WI38 (cell line): Measurements from ENCODE around the gene PNPT1.
"Not testable (repeated sequence)": the region's sequence is repeated elsewhere in the genome, so short reads cannot be mapped to it uniquely, and the experiment has no call there.

Experiments used
- H3K4me3 ChIP-seq: 2 replicates; pipeline ENCODE4 v1.5.1; 2011; ENCODE audit warnings: low read depth, mild to moderate bottlenecking, control low read depth, low read length
- TF ChIP-seq, protein P1 (sequence below): IDR thresholded peaks from 2 replicates; pipeline ENCODE4 v1.5.1; 2012; ENCODE audit warnings: low read depth, mild to moderate bottlenecking, control low read depth, low read length

Gene PNPT1

GRCh38 chr2:55609193-55609794 is 84.3 kb downstream of the PNPT1 start:
- TF ChIP-seq, protein P1, sequence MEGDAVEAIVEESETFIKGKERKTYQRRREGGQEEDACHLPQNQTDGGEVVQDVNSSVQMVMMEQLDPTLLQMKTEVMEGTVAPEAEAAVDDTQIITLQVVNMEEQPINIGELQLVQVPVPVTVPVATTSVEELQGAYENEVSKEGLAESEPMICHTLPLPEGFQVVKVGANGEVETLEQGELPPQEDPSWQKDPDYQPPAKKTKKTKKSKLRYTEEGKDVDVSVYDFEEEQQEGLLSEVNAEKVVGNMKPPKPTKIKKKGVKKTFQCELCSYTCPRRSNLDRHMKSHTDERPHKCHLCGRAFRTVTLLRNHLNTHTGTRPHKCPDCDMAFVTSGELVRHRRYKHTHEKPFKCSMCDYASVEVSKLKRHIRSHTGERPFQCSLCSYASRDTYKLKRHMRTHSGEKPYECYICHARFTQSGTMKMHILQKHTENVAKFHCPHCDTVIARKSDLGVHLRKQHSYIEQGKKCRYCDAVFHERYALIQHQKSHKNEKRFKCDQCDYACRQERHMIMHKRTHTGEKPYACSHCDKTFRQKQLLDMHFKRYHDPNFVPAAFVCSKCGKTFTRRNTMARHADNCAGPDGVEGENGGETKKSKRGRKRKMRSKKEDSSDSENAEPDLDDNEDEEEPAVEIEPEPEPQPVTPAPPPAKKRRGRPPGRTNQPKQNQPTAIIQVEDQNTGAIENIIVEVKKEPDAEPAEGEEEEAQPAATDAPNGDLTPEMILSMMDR, result no peak
- no peak overlapping the region for H3K4me3 ChIP-seq

GRCh38 chr2:55607717-55608116 is 85.9 kb downstream of the PNPT1 start:
- TF ChIP-seq, protein P1, result no peak

GRCh38 chr2:55604027-55604565 is 89.5 kb downstream of the PNPT1 start:
- TF ChIP-seq, protein P1, result no peak
- no peak overlapping the region for H3K4me3 ChIP-seq

More at GRCh38 chr2:55607717-55608116, 85.9 kb downstream of the PNPT1 start:
- no peak overlapping the region for H3K4me3 ChIP-seq

GRCh38 chr2:55601849-55602248 is 91.8 kb downstream of the PNPT1 start:
- H3K4me3 ChIP-seq, result no peak overlapping the region
- TF ChIP-seq, protein P1, result no peak

GRCh38 chr2:55598056-55598795 is 95.4 kb downstream of the PNPT1 start:
- TF ChIP-seq, protein P1, result no peak
- no peak overlapping the region for H3K4me3 ChIP-seq

GRCh38 chr2:55596795-55597194 is 96.8 kb downstream of the PNPT1 start:
- H3K4me3 ChIP-seq, result not testable (repeated sequence)

DNA sequence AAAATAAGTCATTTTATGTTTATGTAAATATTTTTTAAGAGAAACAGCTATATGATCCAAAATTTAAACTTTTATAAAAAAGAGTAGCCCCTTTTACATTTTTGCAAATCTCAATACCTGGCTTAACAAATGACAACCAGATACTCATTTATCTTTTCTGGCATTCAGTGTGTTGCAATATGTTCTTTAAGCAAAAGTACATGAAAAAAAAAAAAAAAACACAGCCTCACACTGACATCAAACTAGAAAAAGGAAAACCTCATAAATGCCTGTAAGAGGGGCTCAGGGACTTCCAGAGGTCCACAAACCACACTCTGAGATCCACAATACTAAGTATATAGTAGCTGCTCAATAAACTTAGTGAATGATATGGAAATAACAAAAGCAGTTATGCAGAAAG is 98.1 kb downstream of the PNPT1 start:
- H3K4me3 ChIP-seq, result no peak overlapping the region
- TF ChIP-seq, protein P1, result no peak
